ENCODE data around the gene CINP. TPM values are rescaled to one million over a fixed set of nuclear protein-coding genes. Genes with fewer than 3 reads are reported as not detected.
"Not testable (repeated sequence)": the region's sequence is repeated elsewhere in the genome, so short reads cannot be mapped to it uniquely, and the experiment has no call there.

CINP gene
- total RNA-seq, 1 experiment from 2014 or later: 76.9 TPM

DNA sequence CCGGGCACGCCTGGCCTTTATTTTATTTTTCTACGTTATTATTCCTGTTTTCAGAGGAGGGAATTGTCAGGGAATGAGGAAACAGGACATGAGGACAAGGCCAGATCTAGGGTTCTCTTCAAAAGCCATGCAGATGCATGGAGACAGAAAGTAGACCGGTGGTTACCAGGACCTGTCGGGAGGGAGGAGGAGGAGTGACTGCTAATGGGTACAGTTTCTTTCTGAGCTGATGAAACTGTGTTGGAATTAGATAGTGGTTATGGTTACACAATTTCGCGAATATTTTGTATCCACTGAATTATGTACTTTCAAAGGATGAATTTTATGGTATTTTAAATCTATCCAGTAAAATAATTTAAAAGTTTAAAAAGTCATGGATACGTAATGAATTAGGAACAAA is 31.9 kb downstream of the CINP start:
- no peaks in the 10 kb centered on the region for H3K4me1 ChIP-seq (ENCODE audit: insufficient read depth, low read length)
- no TSS peak for BruUV-seq (replicated peaks)
- no peak overlapping the region for H3K9ac ChIP-seq (ENCODE audit: low read length)
- no peaks in the 10 kb centered on the region for H3K79me2 ChIP-seq (ENCODE audit: low read length)
- no peak overlapping the region for H3K4me3 ChIP-seq (ENCODE audit: low read length)
- H3K4me2 ChIP-seq (ENCODE audit: low read length): no peak overlapping the region
- no peaks in the 10 kb centered on the region for H3K27me3 ChIP-seq (ENCODE audit: low read length)
- no peaks in the 10 kb centered on the region for H3K9me2 ChIP-seq (replicated peaks; ENCODE audit: low read length)
- no peak for DNase-seq
- H4K20me1 ChIP-seq (ENCODE audit: low read length): no peaks in the 10 kb centered on the region
- ATAC-seq: no peak
- intact Hi-C loops (cut with micrococcal nuclease): no loop called here
- ChIA-PET CTCF (no interaction called here), POLR2A (ENCODE audit: unreplicated experiment) (no interaction called here)
- H3K9me3 ChIP-seq (ENCODE audit: low read length): no peaks in the 10 kb centered on the region
- peaks cover 13% of the 10 kb centered on the region; the same call in 1 of the 2 replicates for H3K36me3 ChIP-seq (ENCODE audit: low read depth, low read length)
- no peak overlapping the region for H3K27ac ChIP-seq (ENCODE audit: low read length)
- TF ChIP-seq EZH2 (IDR thresholded peaks at IDR 0.05; ENCODE audit: low read length, unreplicated experiment): no peak
- TF ChIP-seq EZH2phosphoT487 (IDR thresholded peaks at IDR 0.05; ENCODE audit: borderline replicate concordance, low read length): no peak
- TF ChIP-seq, protein P1, sequence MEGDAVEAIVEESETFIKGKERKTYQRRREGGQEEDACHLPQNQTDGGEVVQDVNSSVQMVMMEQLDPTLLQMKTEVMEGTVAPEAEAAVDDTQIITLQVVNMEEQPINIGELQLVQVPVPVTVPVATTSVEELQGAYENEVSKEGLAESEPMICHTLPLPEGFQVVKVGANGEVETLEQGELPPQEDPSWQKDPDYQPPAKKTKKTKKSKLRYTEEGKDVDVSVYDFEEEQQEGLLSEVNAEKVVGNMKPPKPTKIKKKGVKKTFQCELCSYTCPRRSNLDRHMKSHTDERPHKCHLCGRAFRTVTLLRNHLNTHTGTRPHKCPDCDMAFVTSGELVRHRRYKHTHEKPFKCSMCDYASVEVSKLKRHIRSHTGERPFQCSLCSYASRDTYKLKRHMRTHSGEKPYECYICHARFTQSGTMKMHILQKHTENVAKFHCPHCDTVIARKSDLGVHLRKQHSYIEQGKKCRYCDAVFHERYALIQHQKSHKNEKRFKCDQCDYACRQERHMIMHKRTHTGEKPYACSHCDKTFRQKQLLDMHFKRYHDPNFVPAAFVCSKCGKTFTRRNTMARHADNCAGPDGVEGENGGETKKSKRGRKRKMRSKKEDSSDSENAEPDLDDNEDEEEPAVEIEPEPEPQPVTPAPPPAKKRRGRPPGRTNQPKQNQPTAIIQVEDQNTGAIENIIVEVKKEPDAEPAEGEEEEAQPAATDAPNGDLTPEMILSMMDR (conservative IDR thresholded peaks at IDR 0.05; ENCODE audit: low read depth, low read length): no peak
- no peaks in the 10 kb centered on the region for H3F3A ChIP-seq (ENCODE audit: low read length, unreplicated experiment)
- no peak overlapping the region for H2AFZ ChIP-seq (ENCODE audit: low read length)

DNA sequence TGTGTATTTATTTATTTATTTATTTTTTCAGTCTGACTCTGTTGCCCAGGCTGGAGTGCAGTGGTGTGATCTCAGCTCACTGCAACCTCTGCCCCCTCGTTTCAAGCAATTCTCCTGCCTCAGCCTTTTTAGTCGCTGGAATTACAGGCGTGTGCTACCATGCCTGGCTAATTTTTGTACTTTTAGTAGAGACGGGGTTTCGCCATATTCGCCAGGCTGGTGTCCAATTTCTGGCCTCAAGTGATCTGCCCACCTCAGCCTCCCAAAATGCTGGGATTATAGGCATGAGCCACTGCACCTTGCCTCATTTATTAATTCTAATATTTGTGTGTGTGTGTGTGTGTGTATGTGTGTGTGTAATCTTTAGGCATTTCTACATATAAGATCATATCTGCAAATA is 33.3 kb downstream of the CINP start:
- H3F3A ChIP-seq (ENCODE audit: low read length, unreplicated experiment); CTCF ChIA-PET; BruUV-seq (replicated peaks); H2AFZ ChIP-seq (ENCODE audit: low read length); H3K9me2 ChIP-seq (replicated peaks; ENCODE audit: low read length); H3K9ac ChIP-seq (ENCODE audit: low read length); H3K79me2 ChIP-seq (ENCODE audit: low read length); H3K9me3 ChIP-seq (ENCODE audit: low read length); H3K4me3 ChIP-seq (ENCODE audit: low read length); H3K4me1 ChIP-seq (ENCODE audit: insufficient read depth, low read length); H3K27ac ChIP-seq (ENCODE audit: low read length); H3K4me2 ChIP-seq (ENCODE audit: low read length); intact Hi-C loops (cut with micrococcal nuclease); DNase-seq; H4K20me1 ChIP-seq (ENCODE audit: low read length); ATAC-seq; POLR2A ChIA-PET (ENCODE audit: unreplicated experiment); H3K27me3 ChIP-seq (ENCODE audit: low read length): not testable (repeated sequence)
- peaks cover 12% of the 10 kb centered on the region; the same call in 1 of the 2 replicates for H3K36me3 ChIP-seq (ENCODE audit: low read depth, low read length)

DNA sequence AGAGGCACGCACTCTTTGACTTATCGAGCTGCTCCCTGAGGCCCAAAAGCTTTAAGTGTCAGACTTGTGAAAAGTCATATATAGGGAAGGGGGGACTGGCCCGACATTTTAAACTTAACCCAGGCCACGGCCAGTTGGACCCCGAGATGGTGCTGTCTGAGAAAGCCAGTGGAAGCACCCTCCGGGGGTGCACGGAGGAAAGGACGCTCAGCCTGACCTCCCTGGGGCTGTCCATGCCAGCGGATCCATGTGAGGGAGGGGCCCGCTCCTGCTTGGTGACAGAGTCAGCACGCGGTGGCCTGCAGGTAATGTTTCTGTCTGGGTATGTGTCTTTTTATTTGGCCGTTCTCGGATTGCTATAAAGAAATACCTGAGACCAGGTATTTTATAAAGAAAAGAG is 36.1 kb downstream of the CINP start:
- no peaks in the 10 kb centered on the region for H3K9me3 ChIP-seq (ENCODE audit: low read length)
- CTCF ChIA-PET: no interaction called here
- H3K4me1 ChIP-seq (ENCODE audit: insufficient read depth, low read length): no peaks in the 10 kb centered on the region
- H3K9ac ChIP-seq (ENCODE audit: low read length): no peak overlapping the region
- no peaks in the 10 kb centered on the region for H4K20me1 ChIP-seq (ENCODE audit: low read length)
- no peaks in the 10 kb centered on the region for H3F3A ChIP-seq (ENCODE audit: low read length, unreplicated experiment)
- H3K79me2 ChIP-seq (ENCODE audit: low read length): no peaks in the 10 kb centered on the region
- no peak for ATAC-seq
- no peak for TF ChIP-seq EZH2 (IDR thresholded peaks at IDR 0.05; ENCODE audit: low read length, unreplicated experiment)
- no peak for TF ChIP-seq EZH2phosphoT487 (IDR thresholded peaks at IDR 0.05; ENCODE audit: borderline replicate concordance, low read length)
- TF ChIP-seq, protein P1 (conservative IDR thresholded peaks at IDR 0.05; ENCODE audit: low read depth, low read length): no peak
- no peaks in the 10 kb centered on the region for H3K27me3 ChIP-seq (ENCODE audit: low read length)
- BruUV-seq (replicated peaks): no TSS peak
- no peak for DNase-seq
- H3K27ac ChIP-seq (ENCODE audit: low read length): no peak overlapping the region
- no peak overlapping the region for H2AFZ ChIP-seq (ENCODE audit: low read length)
- no peak overlapping the region for H3K4me2 ChIP-seq (ENCODE audit: low read length)
- intact Hi-C loops (cut with micrococcal nuclease): no loop called here
- POLR2A ChIA-PET (ENCODE audit: unreplicated experiment): no interaction called here
- H3K9me2 ChIP-seq (replicated peaks; ENCODE audit: low read length): no peaks in the 10 kb centered on the region
- H3K4me3 ChIP-seq (ENCODE audit: low read length): no peak overlapping the region
- peaks cover 9% of the 10 kb centered on the region; the same call in 1 of the 2 replicates for H3K36me3 ChIP-seq (ENCODE audit: low read depth, low read length)
